OCI-M2 (cell line): ENCODE results near the gene NFASC.

Source experiments
- DNase-seq: peaks from one replicate; lab custom pipeline; 2025; ENCODE audit not compliant: unreplicated experiment; lab: John Stamatoyannopoulos, UW

NFASC gene

GRCh38 chr1:204958317-204959307, 88.0 kb downstream of the NFASC start:
- DNase-seq = no peak

DNA sequence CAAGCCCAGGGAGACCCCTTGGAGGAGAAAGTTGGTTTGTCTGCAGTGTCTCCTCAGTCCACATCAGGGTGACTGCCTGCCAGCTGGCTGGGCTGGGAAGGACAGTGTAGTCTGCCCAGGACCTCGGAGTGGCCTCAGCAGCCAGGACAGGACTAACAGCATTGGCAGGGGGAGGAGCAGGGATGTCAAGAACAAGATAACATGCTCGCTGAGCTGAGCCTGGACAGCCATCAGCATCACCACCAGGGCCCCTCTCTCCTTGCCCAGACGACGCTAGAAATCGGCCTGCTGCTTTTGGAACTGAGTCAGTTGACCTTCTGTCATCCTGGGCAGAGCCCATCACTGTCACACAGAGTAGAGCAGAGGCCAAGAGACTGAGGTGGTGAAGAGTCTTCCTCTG, 88.7 kb downstream of the NFASC start:
- DNase-seq = no peak

DNA sequence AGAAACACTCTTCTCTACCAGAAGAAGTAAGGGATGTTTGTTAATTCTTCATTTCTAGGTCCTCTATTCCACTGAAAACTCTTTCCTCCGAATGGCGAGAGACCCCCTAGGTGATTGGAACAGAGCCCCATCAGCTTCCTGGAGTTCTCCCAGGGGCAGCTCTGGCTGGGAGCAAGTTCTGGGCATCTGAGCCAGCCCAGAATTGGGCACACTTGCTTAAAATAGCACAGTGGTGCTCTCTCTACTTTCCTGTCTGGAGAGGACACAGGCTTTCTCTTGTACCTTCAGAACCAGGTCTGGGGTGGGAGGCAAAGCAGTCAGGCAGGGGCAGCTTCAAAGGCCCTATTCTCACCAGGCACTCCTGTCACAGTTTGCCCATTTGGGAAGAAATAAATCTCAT, 89.2 kb downstream of the NFASC start:
- no peak for DNase-seq

- no peak for DNase-seq
Measured at GRCh38 chr1:204960306-204961125, 89.9 kb downstream of the NFASC start.

DNA sequence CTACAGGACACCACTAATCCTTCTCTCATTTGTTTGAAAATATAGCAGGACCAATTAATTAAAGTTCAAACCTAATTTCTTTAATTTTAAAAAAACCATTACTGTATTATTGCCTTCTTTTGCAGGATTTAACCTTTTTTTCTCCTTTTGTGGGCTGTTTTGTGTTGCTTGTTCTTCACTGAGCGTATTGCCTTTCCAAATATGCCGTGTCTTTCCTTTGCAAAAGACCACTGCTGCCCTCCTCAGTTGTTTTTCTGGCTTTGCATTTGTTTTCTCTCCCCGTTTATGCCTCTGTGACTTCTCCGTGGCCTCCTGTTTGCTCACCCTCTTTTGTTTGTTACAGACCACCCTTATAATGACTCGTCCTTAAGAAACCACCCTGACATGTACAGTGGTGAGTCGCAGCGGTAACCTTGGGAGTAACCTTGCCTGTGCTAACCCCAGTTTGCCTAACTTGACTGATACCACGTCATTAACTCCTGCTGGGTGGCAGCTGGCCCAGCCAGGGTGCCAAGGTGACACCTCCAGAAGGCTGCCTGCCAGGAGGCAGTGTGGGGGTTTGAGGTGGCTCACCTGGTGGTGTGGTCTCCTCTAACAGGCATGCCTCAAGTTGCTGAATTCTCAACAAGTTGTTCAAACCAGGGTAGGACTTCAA, 91.2 kb downstream of the NFASC start:
- no peak for DNase-seq

DNA sequence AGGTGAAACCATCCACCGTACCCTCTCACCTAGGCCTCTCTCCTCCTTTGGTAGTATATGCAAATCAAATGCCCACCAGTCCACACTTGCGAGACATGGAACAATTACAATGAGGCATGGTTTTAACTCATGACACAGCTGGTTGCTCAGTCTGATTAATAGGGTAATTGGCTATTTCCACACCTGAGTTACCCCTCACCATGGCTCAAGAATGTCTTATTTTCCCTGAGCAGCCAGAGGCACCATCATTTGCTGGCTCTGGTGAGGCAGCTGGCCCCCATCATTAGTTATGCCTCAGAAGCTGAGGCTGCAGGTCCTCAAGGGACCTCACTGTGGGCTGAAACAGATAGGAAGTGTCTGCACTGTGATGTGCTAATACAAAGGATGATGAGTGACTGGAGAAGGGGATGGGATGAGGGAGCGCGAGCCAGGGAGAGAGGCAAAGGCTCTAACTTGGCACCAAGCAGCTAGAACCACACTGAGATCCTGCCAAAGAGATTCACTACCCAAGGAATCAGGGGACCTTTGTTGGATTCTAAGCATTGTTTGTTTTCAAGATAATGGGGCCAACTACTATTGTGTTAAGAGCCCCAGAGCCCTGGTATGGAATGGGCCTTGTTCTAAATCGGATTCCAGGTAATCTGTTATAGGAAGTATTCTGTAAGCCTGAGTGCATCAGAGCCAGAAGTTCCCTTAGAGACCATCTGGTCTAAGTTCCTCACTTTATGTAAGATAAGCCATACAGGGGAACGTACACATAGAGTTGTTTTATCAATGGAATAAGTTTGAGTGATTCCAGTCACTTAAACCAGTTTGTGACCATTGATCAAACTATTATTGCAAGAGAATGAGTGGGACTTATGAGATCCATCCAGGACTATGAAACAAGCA, 92.3 kb downstream of the NFASC start:
- DNase-seq = no peak

DNA sequence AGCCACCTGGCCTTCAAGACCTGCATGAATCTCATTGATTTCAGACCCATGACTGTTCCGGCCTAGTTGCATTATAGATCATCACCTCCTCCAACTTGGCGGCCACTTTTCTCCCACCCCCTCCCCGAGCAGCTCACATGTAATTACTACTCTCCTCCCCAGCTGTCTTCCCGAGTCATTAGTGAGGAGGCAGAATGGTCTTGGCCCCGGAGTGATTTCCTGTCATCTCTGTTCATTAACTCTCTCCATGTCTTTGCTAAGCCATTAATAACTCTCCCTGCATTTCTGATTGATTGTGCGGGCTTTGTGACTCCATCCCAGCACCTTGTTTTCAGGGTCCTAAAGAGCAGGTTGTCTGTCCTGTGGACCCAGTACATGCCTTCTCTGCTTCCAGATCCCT, 96.8 kb downstream of the NFASC start:
- no peak for DNase-seq

GRCh38 chr1:204968135-204968534, 97.5 kb downstream of the NFASC start:
- no peak for DNase-seq

GRCh38 chr1:204968951-204969350, 98.3 kb downstream of the NFASC start:
- DNase-seq = no peak

DNA sequence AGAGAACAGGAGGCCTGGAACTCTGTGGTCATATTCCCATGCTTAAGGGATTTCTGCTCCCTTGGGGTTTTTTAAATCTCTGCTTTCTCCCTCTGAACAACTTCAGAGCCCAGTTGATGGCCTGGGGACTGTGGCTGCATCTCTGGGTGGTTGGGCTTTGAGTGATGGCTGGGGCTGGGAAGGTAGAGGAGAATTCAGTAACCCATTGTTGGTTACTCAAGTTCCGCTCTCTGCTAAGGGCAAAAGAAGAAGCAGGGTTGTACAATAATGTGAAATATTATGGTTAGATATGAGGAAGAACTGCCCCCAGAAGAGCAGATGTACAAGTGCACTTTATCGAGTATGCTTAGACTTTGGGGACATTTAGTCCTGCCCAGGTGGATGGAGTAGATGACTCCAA, 100.3 kb downstream of the NFASC start:
- DNase-seq = no peak

DNA sequence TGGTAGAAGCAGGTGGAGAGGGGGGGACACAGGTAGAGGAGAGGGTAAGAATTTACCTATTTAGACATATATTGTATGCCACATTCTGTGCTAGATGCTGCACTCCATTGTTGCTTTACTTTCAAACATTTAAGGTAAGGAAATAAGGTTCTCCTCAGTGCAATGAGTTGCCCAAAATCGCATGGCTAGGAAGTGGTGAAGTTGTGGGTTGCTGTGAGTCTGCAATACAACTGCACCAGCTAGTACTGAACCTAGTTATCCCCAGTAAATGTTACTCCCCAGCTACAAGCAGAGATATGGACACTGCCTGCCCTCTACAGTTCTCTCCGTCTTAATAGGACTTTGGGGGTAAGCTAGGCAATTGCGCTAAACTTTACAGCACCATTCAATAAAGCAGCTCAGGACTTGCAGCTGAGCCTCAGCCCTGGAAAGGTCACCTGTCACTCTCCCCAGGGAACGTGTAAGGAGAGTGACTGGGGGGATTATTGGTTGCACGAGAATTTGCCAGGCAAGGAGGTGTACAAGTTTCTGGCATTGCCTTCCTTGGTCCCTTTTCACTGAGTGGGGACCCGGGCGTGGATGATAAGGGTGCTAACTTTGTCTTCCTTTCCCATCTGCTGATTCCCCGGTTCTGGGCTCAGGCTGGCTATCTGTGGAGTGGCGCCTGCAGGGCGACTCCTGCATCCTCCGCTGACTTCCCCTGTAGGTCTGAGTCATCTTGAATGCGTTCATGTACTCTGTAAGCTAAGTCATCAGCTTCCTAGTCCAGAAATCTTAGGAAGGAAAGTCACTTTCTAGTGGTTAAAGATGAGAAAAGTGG, 101.1 kb downstream of the NFASC start:
- no peak for DNase-seq

DNA sequence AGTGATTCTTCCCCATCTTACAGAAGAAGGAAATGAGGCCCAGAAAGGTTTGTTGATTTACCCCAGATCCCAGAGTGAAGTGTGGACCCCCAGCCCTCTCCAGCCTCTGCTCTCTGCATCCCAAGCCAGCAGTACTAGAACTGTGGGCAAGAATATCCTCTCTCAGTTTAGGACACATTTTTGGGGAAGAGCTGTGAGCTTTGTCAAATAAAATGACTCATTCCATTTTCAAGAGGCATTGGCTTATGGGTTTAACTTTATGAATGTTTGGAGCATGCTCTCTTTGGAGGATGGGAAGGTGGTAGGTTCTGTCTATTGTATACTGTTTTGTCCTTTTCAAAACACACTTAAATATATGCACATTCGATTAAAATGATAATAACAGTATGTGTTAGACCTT, 101.8 kb downstream of the NFASC start:
- no peak for DNase-seq

GRCh38 chr1:204973449-204973848, 102.8 kb downstream of the NFASC start:
- no peak for DNase-seq

DNA sequence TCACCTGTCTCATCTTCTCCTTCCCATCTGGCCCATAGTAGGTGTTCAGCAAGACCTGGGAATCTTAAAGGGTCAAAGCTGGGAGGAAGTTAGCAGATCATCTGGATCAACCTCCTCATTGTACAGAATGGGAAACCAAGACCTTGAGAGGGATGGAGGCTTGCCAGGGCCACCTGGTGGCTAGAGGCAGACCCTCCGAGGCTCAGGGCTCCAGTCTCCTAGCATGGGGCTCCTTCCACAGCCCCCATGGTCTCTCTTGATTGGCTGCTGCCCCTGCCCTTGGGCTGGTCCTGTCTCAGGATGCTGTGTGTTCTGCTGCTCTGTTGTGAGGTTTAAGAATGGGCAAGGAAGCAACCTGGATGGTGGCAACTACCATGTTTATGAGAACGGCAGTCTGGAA, 103.7 kb downstream of the NFASC start:
- DNase-seq = no peak

DNA sequence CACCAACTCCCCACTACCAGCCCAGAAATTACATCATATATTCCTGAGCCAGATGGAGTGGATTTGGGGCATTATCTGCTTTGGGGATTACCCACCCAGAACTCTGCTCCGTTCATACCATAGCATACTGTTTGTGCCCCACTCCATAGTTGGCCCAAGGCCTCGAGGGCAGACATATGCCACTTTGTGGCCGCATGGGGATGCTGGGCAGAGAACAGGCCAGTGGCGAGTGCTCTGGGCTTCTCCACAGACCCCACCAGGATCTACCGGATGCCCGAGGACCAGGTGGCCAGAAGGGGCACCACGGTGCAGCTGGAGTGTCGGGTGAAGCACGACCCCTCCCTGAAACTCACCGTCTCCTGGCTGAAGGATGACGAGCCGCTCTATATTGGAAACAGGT, 104.4 kb downstream of the NFASC start:
- DNase-seq = no peak

- no peak for DNase-seq
Measured at GRCh38 chr1:204975568-204976235, 105.0 kb downstream of the NFASC start.

DNA sequence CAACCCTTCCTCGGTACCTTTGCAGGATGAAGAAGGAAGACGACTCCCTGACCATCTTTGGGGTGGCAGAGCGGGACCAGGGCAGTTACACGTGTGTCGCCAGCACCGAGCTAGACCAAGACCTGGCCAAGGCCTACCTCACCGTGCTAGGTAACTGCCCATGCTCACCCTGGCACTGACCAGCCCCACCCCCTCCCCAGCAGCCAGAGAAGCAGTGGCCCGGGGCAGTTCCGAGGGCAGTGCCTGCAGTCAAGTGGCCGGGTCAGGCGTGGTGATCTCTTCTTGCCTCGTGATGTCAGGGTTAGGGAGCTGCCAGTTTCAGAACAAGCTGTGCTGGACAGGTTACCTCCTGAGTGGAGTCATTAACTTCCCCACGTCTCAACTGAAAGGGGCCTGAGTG, 106.0 kb downstream of the NFASC start:
- DNase-seq = no peak

DNA sequence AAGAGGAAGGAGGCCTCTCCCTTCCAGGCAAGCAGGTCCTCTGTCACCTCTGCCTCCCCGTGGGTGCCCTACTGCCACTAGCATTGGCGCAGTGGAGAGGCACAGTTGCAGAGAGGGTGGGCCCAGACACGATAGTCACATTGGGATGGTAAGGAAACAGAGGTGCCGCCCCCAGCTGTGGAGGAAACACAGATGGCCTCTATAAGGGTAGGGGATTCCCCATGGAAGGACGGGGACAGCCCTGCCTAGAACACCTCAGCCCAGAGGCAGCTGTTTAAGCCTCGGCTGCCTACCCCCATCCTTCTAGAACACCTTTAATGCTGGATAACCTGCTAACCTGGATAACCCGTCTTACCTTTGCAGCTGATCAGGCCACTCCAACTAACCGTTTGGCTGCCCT, 106.7 kb downstream of the NFASC start:
- DNase-seq = no peak

DNA sequence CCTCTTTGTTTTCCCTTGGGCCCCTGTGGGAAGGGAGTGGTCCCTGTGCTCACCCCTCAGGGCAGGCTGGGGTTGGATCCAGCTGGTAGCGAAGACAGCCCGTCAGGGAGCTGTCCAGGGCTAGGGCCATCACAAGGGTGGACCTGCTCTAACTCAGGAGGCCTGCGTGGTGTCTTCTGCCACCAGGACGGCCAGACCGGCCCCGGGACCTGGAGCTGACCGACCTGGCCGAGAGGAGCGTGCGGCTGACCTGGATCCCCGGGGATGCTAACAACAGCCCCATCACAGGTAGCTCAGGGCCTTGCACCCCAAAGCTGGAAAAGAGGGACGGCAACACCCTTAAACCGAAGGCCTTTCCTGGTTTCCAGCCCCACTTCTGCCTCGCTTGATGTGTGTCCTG, 108.1 kb downstream of the NFASC start:
- DNase-seq = no peak
